GM18519 (cell line): ENCODE measurements around the gene EDRF1.

Experiments
- ATAC-seq: cut with Tn5 transposase; IDR thresholded peaks from one replicate; pipeline ENCODE4 v1.9.1; 2021; ENCODE audit warnings: mild to moderate bottlenecking, moderate library complexity; ENCODE audit not compliant: unreplicated experiment, low FRiP score

Gene EDRF1

GRCh38 chr10:125783957-125784356 lies 64.4 kb downstream of the EDRF1 start:
- ATAC-seq: peak; percentile 90

GRCh38 chr10:125785791-125786190 lies 66.3 kb downstream of the EDRF1 start:
- no peak for ATAC-seq

- no peak for ATAC-seq
Measured at GRCh38 chr10:125788156-125789034, 68.9 kb downstream of the EDRF1 start.

- no peak for ATAC-seq
Measured at GRCh38 chr10:125792342-125793300, 73.1 kb downstream of the EDRF1 start.

GRCh38 chr10:125795128-125795527 lies 75.6 kb downstream of the EDRF1 start:
- ATAC-seq: no peak

GRCh38 chr10:125795637-125796190 lies 76.2 kb downstream of the EDRF1 start:
- no peak for ATAC-seq

- no peak for ATAC-seq
Measured at GRCh38 chr10:125797424-125797823, 77.9 kb downstream of the EDRF1 start.

GRCh38 chr10:125797994-125798662 lies 78.6 kb downstream of the EDRF1 start:
- no peak for ATAC-seq

GRCh38 chr10:125799451-125800182 lies 80.1 kb downstream of the EDRF1 start:
- no peak for ATAC-seq

GRCh38 chr10:125801574-125801973 lies 82.1 kb downstream of the EDRF1 start:
- ATAC-seq: no peak

GRCh38 chr10:125802131-125802530 lies 82.6 kb downstream of the EDRF1 start:
- no peak for ATAC-seq

GRCh38 chr10:125802739-125803138 lies 83.2 kb downstream of the EDRF1 start:
- ATAC-seq: no peak

- ATAC-seq: no peak
Measured at GRCh38 chr10:125808047-125808446, 88.5 kb downstream of the EDRF1 start.

GRCh38 chr10:125811251-125811650 lies 91.7 kb downstream of the EDRF1 start:
- ATAC-seq: no peak

- ATAC-seq: no peak
Measured at GRCh38 chr10:125812128-125812750, 92.7 kb downstream of the EDRF1 start.
